ENCODE data around the gene CNPY3.
"Not testable (repeated sequence)": the region's sequence is repeated elsewhere in the genome, so short reads cannot be mapped to it uniquely, and the experiment has no call there.

Gene CNPY3

GRCh38 chr6:42939810-42940167 is 10.5 kb downstream of the CNPY3 start:
- in situ Hi-C loops (cut with HindIII; ENCODE audit: low sequenced_read_pairs) = no loop called here
- DNase-seq (ENCODE audit: low read depth, low spot score) = no peak
- no peak overlapping the region for H3K4me3 ChIP-seq (ENCODE audit: low read depth, low read length)
- TF ChIP-seq, protein P1, sequence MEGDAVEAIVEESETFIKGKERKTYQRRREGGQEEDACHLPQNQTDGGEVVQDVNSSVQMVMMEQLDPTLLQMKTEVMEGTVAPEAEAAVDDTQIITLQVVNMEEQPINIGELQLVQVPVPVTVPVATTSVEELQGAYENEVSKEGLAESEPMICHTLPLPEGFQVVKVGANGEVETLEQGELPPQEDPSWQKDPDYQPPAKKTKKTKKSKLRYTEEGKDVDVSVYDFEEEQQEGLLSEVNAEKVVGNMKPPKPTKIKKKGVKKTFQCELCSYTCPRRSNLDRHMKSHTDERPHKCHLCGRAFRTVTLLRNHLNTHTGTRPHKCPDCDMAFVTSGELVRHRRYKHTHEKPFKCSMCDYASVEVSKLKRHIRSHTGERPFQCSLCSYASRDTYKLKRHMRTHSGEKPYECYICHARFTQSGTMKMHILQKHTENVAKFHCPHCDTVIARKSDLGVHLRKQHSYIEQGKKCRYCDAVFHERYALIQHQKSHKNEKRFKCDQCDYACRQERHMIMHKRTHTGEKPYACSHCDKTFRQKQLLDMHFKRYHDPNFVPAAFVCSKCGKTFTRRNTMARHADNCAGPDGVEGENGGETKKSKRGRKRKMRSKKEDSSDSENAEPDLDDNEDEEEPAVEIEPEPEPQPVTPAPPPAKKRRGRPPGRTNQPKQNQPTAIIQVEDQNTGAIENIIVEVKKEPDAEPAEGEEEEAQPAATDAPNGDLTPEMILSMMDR (IDR thresholded peaks at IDR 0.05; ENCODE audit: low read depth, low read length) = no peak

GRCh38 chr6:42940493-42941045 is 11.3 kb downstream of the CNPY3 start:
- no peak overlapping the region for H3K4me3 ChIP-seq (ENCODE audit: low read depth, low read length)
- TF ChIP-seq, protein P1 (IDR thresholded peaks at IDR 0.05; ENCODE audit: low read depth, low read length) = no peak
- no peak for DNase-seq (ENCODE audit: low read depth, low spot score)
- in situ Hi-C loops (cut with HindIII; ENCODE audit: low sequenced_read_pairs) = no loop called here

GRCh38 chr6:42941356-42941755 is 12.1 kb downstream of the CNPY3 start:
- DNase-seq (ENCODE audit: low read depth, low spot score); in situ Hi-C loops (cut with HindIII; ENCODE audit: low sequenced_read_pairs); H3K4me3 ChIP-seq (ENCODE audit: low read depth, low read length): not testable (repeated sequence)

- no peak for DNase-seq (ENCODE audit: low read depth, low spot score)
- no peak overlapping the region for H3K4me3 ChIP-seq (ENCODE audit: low read depth, low read length)
- in situ Hi-C loops (cut with HindIII; ENCODE audit: low sequenced_read_pairs) = no loop called here
- TF ChIP-seq, protein P1 (IDR thresholded peaks at IDR 0.05; ENCODE audit: low read depth, low read length) = no peak
These were observed 13.2 kb downstream of the CNPY3 start for GRCh38 chr6:42942444-42942843.

- in situ Hi-C loops (cut with HindIII; ENCODE audit: low sequenced_read_pairs) = no loop called here
- DNase-seq (ENCODE audit: low read depth, low spot score) = no peak
- TF ChIP-seq, protein P1 (IDR thresholded peaks at IDR 0.05; ENCODE audit: low read depth, low read length) = no peak
These were observed 18.7 kb downstream of the CNPY3 start for GRCh38 chr6:42947950-42948349.

GRCh38 chr6:42952389-42952788 is 23.1 kb downstream of the CNPY3 start:
- no peak for DNase-seq (ENCODE audit: low read depth, low spot score)
- in situ Hi-C loops (cut with HindIII; ENCODE audit: low sequenced_read_pairs) = no loop called here
- H3K4me3 ChIP-seq (ENCODE audit: low read depth, low read length) = no peak overlapping the region
- TF ChIP-seq, protein P1 (IDR thresholded peaks at IDR 0.05; ENCODE audit: low read depth, low read length) = no peak

More at GRCh38 chr6:42947950-42948349, 18.7 kb downstream of the CNPY3 start:
- H3K4me3 ChIP-seq (ENCODE audit: low read depth, low read length) = no peak overlapping the region

DNA sequence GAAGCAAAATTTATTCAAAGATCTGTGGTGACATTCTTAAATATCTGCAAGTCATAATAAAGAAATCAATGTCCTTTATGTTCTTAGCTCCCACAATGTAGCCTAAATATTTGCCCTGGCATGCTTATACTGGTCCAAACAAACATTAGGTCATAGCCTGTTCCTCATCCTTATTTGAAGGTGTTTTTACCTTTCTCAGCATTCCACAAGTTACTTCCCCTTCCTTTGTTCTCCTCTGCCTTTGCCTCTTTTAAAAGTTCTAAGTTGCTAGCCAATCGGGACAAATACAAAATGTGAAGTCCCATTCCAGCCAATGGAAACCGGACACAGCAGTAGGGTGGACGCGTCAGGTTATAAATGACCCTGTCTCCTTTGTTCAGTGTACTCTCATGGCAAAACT is 25.1 kb downstream of the CNPY3 start:
- in situ Hi-C loops (cut with HindIII; ENCODE audit: low sequenced_read_pairs); H3K4me3 ChIP-seq (ENCODE audit: low read depth, low read length); DNase-seq (ENCODE audit: low read depth, low spot score): not testable (repeated sequence)

DNA sequence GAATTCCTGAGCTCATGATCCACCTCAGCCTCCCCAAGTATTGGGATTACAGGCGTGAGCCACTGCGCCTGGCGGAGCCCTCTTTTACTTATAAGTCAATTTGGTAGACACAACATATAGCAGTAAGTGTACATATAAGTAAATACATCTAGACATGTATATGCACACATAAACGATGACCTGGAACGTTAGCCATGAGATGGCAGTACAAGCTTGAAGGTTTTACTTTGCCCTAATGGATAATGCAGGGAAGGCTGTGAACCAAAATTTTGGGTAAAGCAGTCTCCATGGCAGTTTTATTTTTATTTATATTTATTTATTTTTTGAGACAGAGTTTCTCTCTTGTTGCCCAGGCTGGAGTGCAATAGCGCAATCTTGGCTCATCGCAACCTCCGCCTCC is 28.8 kb downstream of the CNPY3 start:
- in situ Hi-C loops (cut with HindIII; ENCODE audit: low sequenced_read_pairs) = no loop called here
- H3K4me3 ChIP-seq (ENCODE audit: low read depth, low read length) = no peak overlapping the region
- TF ChIP-seq, protein P1 (IDR thresholded peaks at IDR 0.05; ENCODE audit: low read depth, low read length) = no peak
- no peak for DNase-seq (ENCODE audit: low read depth, low spot score)

Data from astrocyte of the spinal cord (primary cell).